Middle frontal gyrus (tissue), 1 donor: ENCODE measurements around the gene NOX5.

ENCODE experiments used
- DNase-seq: peaks from one replicate; pipeline ENCODE4 v3.0.0-alpha.2; 2015; ENCODE audit warnings: low spot score; ENCODE audit errors: extremely low spot score

The NOX5 gene

DNA sequence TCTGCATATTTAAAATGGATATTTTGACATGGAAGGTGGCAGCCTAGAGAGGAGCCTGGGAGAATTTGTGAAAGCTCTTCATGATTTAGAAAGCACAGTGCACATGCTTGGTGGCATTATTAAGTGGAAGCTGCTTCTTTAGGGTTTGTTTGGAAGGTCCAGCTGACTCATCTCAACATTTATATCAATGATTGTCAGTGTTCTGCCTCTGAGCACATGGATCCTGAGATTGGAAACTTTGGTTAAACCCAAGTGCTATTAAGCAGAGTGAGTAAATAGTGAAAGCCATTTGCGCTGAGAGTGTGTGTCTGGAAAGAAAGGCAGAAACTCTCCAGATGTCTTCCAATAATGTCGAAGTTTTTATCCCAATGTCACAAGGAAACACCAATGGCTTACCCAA lies 7.4 kb downstream of the NOX5 start:
- DNase-seq: no peak

DNA sequence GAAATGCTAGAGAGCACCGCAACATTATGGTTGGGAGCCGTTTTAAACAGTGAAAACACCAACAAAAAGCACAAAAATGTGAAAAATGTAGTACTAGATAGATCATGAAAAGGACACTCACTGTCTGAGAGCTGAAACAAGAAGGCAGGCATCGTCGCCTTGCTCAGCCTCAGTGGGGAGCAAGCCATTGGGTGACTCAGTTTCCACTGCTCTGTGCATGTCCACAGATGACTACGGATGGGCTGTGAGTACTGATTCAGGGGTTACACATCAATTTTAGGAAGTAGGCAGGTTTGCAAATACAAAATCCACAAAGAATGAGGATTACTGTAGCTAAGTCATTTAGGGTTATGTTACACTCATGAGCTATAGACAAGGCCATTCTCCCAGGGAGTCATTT lies 10.8 kb downstream of the NOX5 start:
- DNase-seq: no peak

- DNase-seq: no peak
Observed at GRCh38 chr15:69026355-69026754, 11.9 kb downstream of the NOX5 start.

DNA sequence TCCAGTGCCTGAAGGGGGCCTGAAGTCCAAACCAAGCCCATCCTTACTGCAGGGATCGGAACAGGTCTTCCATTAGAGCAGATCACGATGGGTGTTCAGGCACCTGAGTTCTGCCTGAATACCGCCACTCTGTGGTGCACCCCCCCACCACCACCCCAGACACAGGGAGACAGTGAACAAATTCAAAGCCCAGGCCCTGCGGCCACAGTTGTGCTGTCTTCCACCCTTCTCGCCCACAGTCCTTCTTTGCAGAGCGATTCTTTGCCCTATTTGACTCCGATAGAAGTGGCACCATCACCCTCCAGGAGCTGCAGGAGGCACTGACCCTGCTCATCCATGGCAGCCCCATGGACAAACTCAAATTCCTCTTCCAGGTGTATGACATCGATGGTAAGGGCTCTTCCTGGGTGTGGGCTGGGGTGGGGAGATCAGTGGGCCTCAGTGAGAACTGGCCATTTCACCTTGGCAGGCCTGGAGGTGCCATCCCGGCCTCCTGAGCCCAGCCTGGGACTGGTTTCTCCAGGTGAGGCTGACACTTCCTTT lies 13.6 kb downstream of the NOX5 start:
- no peak for DNase-seq

- no peak for DNase-seq
Observed at GRCh38 chr15:69031013-69032001, 16.8 kb downstream of the NOX5 start.

- DNase-seq: no peak
Observed at GRCh38 chr15:69032031-69032430, 17.5 kb downstream of the NOX5 start.

- no peak for DNase-seq
Observed at GRCh38 chr15:69032703-69033373, 18.3 kb downstream of the NOX5 start.

- no peak for DNase-seq
Observed at GRCh38 chr15:69034352-69034751, 19.9 kb downstream of the NOX5 start.

DNA sequence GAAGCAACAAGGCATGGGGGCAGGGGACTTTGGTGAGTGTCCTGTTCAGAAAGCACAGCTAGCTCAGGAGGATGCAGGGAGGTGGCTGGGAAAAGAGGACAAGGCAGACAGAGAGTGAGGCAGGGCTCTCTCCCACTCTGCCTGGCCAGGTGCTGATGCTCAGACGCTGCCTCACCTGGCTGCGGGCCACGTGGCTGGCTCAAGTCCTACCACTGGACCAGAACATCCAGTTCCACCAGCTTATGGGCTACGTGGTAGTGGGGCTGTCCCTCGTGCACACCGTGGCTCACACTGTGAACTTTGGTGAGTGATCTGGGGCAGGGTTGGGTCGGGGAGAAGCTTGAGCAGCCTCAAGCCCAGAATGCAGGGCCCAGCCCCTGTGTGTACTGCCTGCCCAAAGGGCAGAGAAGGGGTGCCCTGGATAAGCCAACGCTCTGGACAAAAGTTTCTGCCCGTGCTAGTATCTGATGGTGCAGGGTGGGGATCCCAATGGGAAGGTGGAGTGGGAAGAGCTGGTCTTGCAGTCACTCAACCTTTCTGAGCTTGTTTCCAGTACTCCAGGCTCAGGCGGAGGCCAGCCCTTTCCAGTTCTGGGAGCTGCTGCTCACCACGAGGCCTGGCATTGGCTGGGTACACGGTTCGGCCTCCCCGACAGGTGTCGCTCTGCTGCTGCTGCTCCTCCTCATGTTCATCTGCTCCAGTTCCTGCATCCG lies 20.9 kb downstream of the NOX5 start:
- DNase-seq: no peak

DNA sequence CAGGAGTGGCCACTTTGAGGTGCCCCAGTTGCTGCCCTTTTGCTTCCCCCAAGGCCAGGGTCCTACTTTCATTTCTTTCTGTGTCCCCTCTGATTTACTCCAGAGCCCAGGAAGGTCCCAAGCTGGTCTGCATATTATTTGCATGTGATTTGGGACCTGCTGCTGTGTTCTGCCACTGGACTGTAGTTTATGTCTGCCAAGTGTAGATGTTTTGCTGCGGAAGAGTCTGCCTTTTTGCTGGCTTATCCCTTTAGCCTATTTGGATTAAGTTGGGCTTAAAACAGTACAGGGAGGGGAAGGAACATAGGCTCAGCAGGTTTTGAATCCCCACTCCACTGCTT lies 21.4 kb downstream of the NOX5 start:
- DNase-seq: no peak

DNA sequence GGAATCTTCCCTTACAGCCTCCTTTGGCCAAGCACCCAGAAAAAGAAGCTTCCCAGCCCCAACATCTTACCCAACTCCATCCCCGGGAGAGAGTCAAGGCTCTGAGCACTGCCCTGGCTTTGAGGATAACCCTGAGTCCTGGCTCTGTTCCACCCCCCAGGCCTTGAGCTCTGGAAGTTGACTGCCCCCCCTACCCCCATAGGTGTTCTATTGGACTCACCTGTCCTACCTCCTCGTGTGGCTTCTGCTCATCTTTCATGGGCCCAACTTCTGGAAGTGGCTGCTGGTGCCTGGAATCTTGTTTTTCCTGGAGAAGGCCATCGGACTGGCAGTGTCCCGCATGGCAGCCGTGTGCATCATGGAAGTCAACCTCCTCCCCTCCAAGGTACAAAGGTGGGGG lies 22.3 kb downstream of the NOX5 start:
- no peak for DNase-seq

DNA sequence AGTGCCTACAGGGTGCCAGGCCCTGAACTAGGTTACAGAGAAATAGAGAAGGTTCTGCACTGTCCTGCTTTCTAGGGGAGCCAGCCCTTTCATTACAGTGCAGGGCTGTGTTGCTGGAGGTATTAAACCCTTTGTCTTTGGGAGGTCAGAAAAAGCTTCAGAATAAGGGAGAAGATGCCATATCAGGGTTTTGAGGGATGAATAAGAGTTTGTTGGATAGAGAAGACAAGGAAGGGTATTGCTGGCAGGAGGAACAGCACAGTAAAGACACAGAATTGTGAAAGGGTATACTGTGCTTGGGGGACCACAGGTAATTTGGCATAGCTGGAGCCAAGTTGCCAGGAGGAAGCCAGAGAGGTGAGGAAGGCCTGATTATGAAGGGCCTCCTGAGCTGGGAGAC lies 23.0 kb downstream of the NOX5 start:
- DNase-seq: no peak

GRCh38 chr15:69037977-69038376 lies 23.5 kb downstream of the NOX5 start:
- no peak for DNase-seq

DNA sequence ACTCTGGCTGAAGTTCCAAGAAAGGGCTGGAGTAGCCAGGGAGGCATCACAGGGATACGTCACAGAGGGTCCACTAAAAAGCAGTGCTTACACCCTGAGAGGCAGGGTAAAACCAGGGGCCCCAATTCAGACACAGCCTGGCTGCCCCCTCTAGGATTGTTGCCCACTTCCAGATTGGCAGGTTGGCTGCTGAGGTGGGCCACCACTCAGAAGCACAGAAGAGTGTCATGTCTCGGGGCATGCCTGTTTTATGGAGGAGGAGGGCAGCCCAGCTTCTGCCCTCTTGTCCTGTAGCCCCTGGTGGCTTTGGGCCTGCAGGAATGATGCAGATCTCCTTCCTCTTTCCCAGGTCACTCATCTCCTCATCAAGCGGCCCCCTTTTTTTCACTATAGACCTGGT lies 24.0 kb downstream of the NOX5 start:
- DNase-seq: no peak

DNA sequence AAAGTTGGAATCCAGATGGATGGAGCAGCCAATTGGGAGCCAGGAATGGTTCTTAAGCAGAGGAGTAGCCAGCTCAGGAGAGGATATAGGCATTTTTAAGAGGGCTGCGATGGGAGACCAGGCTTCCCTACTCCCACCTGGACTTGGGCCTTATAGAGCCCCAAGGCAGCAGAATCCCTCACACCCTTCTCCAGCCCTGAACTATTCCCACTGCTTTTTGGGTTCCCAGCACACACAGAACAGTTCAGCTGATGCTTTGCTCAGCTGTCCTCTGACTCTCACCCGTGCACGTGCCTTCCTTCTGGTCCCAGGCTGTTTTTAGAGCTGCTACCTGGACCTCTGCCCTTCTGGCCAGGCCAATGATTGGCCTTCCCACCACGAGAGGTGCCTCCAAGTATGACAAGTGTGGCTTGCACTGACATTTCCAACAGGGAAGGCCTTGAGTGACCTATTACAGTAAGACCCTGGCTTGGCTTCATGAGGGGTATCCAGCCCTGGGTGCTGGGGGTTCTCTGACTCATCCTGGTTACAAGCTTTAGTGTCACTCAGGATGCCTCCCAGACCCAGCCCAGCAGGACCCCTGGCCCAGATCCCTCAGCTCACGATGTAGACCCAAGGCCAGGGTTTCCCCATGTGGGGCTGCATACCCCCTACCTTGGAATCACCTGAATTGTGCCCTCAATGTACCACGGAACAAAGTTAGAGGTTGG lies 25.2 kb downstream of the NOX5 start:
- no peak for DNase-seq

- no peak for DNase-seq
Observed at GRCh38 chr15:69042531-69042930, 28.0 kb downstream of the NOX5 start.

DNA sequence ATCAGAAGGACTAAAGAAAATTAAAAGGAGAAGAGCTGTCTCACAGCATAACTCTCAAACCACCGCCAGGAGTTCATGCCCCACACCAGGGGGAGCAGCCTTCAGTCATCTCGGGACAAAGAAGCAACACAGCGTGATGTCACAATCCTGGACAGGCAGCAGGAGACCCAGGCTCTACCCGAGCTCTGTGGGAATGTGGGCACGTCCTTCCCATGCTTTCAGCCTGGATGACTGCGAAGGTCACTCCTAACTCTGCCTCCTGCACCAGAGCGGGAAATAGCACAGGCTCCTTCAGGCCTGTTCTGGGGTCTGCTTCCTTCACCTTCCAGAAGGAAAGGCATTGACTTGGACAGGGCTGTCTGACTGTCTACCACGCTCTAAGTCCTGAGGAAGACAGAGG lies 31.3 kb downstream of the NOX5 start:
- no peak for DNase-seq

- DNase-seq: no peak
Observed at GRCh38 chr15:69046781-69047180, 32.3 kb downstream of the NOX5 start.

- DNase-seq: no peak
Observed at GRCh38 chr15:69049976-69050375, 35.5 kb downstream of the NOX5 start.

DNA sequence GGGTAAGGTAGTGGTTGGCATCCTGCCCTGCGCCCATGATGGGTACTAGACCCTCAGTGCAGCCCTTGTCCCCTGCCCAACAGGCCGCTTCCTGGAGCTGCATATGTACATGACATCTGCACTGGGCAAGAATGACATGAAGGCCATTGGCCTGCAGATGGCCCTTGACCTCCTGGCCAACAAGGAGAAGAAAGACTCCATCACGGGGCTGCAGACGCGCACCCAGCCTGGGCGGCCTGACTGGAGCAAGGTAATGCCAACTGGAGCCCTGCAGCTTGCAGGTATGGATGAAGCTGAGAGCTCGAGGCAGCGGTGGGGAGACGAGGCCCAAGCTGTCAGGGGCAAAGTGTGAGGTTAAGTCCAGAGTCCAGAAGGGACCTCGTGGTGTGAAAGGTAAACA lies 40.8 kb downstream of the NOX5 start:
- no peak for DNase-seq

DNA sequence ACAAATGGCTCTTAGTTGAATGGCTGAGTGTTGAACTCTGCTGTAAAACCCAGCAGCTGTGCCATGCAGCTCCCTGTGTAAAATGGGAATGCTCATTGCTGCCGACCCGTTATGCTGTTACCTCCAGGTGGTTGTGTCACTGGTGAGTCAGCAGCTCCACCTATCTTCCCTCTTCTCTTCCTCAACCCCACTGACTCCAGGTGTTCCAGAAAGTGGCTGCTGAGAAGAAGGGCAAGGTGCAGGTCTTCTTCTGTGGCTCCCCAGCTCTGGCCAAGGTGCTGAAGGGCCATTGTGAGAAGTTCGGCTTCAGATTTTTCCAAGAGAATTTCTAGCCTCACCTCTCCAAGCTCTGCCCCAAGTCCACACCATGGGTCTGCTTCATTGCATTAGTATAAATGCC lies 41.9 kb downstream of the NOX5 start:
- no peak for DNase-seq
